ENCODE results near the gene CANT1.
"Not testable (repeated sequence)": the region's sequence is repeated elsewhere in the genome, so short reads cannot be mapped to it uniquely, and the experiment has no call there.

The CANT1 gene

DNA sequence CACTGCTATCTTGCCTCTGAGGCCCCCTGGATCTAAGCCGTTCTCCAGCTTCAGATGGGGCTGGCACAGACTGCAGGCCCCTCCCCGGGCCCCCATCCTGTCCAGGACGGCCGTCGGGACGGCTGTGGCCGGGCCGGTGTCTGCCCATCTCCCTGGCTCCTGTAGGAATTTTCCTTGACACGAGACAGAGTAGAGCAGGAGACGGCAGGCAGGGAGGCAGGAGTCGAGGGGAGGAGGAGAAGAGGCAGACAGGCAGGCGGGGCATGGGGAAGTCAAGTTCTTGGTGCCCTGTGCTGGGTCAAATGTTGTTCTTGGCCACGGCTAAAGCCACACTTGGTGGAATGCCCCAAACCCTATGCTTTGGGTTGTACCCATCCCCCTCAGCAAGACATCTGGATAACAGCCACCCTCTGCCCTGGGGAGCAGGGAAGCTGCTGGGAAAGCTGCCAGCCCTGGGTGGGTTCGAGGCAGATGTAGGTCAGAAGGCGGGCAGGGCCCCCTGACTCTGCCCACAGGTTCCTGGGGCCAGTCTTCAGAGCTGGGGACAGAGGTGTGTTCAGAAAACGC, 18.4 kb upstream of the CANT1 start:
- FAIRE-seq (peak; percentile 73), DNase-seq (ENCODE audit: low spot score) (peak; percentile 60)

- FAIRE-seq: peak; percentile 42
- DNase-seq (ENCODE audit: low spot score): peak; percentile 55
These were observed 17.8 kb upstream of the CANT1 start for GRCh38 chr17:79027274-79027924.

GRCh38 chr17:79026376-79027273, 17.1 kb upstream of the CANT1 start:
- FAIRE-seq (peak; percentile 72), DNase-seq (ENCODE audit: low spot score) (peak; percentile 86)

GRCh38 chr17:79024901-79025737, 15.6 kb upstream of the CANT1 start:
- FAIRE-seq (no peak), DNase-seq (ENCODE audit: low spot score) (no peak)

GRCh38 chr17:79023886-79024771, 14.6 kb upstream of the CANT1 start, which contains the start of gene C1QTNF1:
TSS of gene C1QTNF1 (plus strand) at chr17:79024169. CDS start at chr17:79043969, 19,800 bp downstream.
- DNase-seq (ENCODE audit: low spot score): no peak
- FAIRE-seq: no peak

DNA sequence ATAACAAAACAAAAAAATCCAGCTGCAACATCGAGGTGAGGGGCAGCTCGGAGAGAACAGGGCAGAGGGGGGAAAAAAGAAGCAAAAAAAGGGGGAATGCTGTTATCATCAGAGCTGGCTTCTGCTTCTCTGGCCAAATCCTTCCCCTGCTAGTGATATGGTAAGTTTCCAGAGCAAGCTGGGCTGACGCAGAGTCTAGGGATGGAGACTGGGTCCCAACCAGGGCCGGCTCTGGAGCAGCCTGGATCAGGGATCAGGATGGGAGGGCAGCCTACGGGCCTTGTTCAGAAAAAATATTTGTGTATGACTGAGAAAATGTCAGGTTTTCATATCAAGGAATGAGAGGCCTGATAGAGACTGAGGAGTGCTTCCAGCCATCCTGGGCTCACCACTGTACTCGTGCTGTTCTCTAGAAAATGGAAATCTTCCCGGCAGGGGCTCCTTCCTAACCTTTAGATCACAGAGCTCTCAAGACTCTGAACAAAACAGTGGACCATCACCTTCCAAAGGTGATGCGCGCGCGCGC, 13.7 kb upstream of the CANT1 start:
- no peak for DNase-seq (ENCODE audit: low spot score)
- FAIRE-seq: no peak

DNA sequence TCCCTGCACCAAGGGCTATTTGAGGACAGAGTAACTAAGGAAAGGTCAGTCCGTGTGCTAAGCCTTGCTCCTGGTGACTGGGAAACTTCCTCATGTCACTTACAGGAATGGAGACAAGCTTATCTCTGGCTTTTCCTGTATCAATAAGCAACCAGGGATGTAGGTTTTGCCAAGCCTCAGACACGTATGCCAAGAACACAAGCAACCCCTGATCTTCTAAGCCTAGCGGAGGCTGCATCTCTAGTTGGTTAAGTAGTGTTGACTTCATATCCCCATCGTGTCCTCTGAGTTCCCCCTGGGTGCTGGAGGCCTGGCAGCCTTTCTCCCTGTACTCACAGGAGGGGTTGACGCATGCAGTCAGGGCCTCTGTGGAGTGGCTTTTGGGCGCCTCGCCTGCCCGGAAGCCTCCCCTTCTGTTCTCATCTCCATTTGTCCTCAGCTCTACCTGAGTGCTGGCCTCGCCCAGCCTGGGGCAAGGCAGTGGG, 13.0 kb upstream of the CANT1 start:
- DNase-seq (ENCODE audit: low spot score) (no peak), FAIRE-seq (no peak)

- FAIRE-seq; DNase-seq (ENCODE audit: low spot score): not testable (repeated sequence)
These were observed 12.4 kb upstream of the CANT1 start for GRCh38 chr17:79021929-79022328.

- FAIRE-seq (no peak), DNase-seq (ENCODE audit: low spot score) (no peak)
These were observed 11.2 kb upstream of the CANT1 start for GRCh38 chr17:79020631-79021301.

GRCh38 chr17:79019632-79020584, 10.3 kb upstream of the CANT1 start:
- peak; percentile 53 for DNase-seq (ENCODE audit: low spot score)
- peak; percentile 5 for FAIRE-seq

GRCh38 chr17:79019261-79019631, 9.7 kb upstream of the CANT1 start:
- no peak for DNase-seq (ENCODE audit: low spot score)
- no peak for FAIRE-seq

DNA sequence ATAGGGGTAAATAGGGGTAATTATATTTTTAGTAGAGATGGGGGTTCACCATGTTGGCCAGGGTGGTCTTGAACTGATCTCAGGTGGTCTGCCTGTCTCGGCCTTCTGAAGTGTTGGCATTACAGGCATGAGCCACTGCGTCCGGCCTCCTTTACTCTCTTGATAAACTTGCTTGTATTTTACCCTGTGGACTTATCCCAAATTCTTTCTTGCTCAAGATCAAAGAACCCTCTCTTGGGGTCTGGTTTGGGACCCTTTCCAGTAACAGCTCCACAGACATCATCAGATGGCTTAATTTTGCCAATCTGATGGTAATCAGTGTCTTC, 8.8 kb upstream of the CANT1 start:
- no peak for FAIRE-seq

GRCh38 chr17:79017546-79018369, 8.2 kb upstream of the CANT1 start:
- DNase-seq (ENCODE audit: low spot score) (no peak), FAIRE-seq (no peak)

More for the DNA sequence above, 8.8 kb upstream of the CANT1 start:
- DNase-seq (ENCODE audit: low spot score): no peak

DNA sequence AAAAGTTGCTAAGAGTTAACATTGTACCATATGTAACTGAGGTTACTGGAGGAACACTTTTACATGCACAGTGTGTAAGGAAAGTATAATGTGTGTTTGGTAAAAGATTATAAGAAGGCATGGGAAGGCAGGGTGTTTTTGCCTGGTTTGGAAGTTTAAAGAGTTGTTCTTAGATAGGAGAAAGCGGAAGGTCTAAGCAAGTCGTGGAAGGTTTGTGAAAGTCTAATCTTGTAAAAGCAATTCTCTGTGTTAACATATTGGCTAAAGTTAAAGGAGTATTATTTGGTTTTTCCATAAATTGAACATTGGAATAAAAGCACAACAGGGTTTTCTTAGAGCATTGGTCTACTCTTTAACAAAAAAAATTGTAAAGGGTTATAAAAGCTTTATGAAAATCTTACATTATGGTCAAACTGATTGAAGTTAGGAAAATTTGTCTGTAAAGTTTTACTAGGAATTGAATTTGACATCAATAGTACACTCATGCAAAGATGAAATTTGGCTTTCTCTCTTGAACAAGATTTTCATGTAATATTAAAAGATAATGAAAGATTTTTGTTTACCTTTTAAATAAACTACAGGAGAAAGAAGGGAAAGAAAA, 4.7 kb upstream of the CANT1 start:
- DNase-seq (ENCODE audit: low spot score): no peak
- no peak for FAIRE-seq

GRCh38 chr17:79012563-79013134, 3.1 kb upstream of the CANT1 start:
- FAIRE-seq (no peak), DNase-seq (ENCODE audit: low spot score) (no peak)

- DNase-seq (ENCODE audit: low spot score) (no peak), FAIRE-seq (no peak)
These were observed 2.0 kb upstream of the CANT1 start for GRCh38 chr17:79011451-79012147.

Data from urothelium cell line (cell line).